Activated T-cell treated with anti-CD3 and anti-CD28 coated beads, Interleukin-2, amount 50 U/mL, for 24 hours (primary cell): ENCODE results near the gene SGMS1.
"Not testable (repeated sequence)": the region's sequence is repeated elsewhere in the genome, so short reads cannot be mapped to it uniquely, and the experiment has no call there.

ENCODE experiments used
- DNase-seq: peaks from one replicate; pipeline ENCODE4 v3.0.0-alpha.2; 2020
- H3K27ac Mint-ChIP-seq: 2 replicates; pipeline ENCODE4 v1.8.0; 2020; ENCODE audit warnings: mild to moderate bottlenecking, mixed read lengths
- H3K27me3 Mint-ChIP-seq: 2 replicates; pipeline ENCODE4 v1.8.0; 2020; ENCODE audit warnings: mixed read lengths
- H3K36me3 Mint-ChIP-seq: 2 replicates; pipeline ENCODE4 v1.8.0; 2020; ENCODE audit warnings: low read depth, mixed read lengths
- H3K4me1 Mint-ChIP-seq: 2 replicates; pipeline ENCODE4 v1.8.0; 2020; ENCODE audit warnings: low read depth, mixed read lengths
- H3K4me3 Mint-ChIP-seq: 2 replicates; pipeline ENCODE4 v1.8.0; 2020; ENCODE audit warnings: mild to moderate bottlenecking, moderate library complexity, mixed read lengths
- H3K9me3 Mint-ChIP-seq: 2 replicates; pipeline ENCODE4 v1.8.0; 2020; ENCODE audit warnings: mixed read lengths

The SGMS1 gene

GRCh38 chr10:50291261-50291850, 332.4 kb downstream of the SGMS1 start:
- H3K4me3 Mint-ChIP-seq, result no peak overlapping the region
- peaks cover 4% of the 10 kb centered on the region for H3K27me3 Mint-ChIP-seq
- H3K36me3 Mint-ChIP-seq, result no peaks in the 10 kb centered on the region
- H3K9me3 Mint-ChIP-seq, result peaks cover 4% of the 10 kb centered on the region
- H3K27ac Mint-ChIP-seq, result no peak overlapping the region
- no peak for DNase-seq
- H3K4me1 Mint-ChIP-seq, result no peaks in the 10 kb centered on the region

GRCh38 chr10:50289196-50289595, 334.6 kb downstream of the SGMS1 start:
- Mint-ChIP-seq H3K27ac (no peak overlapping the region), H3K36me3 (no peaks in the 10 kb centered on the region), H3K4me1 (no peaks in the 10 kb centered on the region), H3K27me3 (peaks cover 7% of the 10 kb centered on the region), H3K9me3 (no peaks in the 10 kb centered on the region), H3K4me3 (no peak overlapping the region)
- no peak for DNase-seq

- no peak for DNase-seq
- H3K27ac Mint-ChIP-seq, result no peak overlapping the region
- peaks cover 18% of the 10 kb centered on the region for H3K27me3 Mint-ChIP-seq
- H3K9me3 Mint-ChIP-seq, result no peaks in the 10 kb centered on the region
- no peaks in the 10 kb centered on the region for H3K36me3 Mint-ChIP-seq
- no peak overlapping the region for H3K4me3 Mint-ChIP-seq
- H3K4me1 Mint-ChIP-seq, result no peaks in the 10 kb centered on the region
These were observed 336.6 kb downstream of the SGMS1 start for GRCh38 chr10:50286996-50287803.

- H3K27me3 Mint-ChIP-seq, result peaks cover 25% of the 10 kb centered on the region
- DNase-seq, result no peak
- no peaks in the 10 kb centered on the region for H3K36me3 Mint-ChIP-seq
- H3K9me3 Mint-ChIP-seq, result no peaks in the 10 kb centered on the region
- no peaks in the 10 kb centered on the region for H3K4me1 Mint-ChIP-seq
- no peak overlapping the region for H3K4me3 Mint-ChIP-seq
- no peak overlapping the region for H3K27ac Mint-ChIP-seq
These were observed 337.2 kb downstream of the SGMS1 start for GRCh38 chr10:50286517-50286916.

- Mint-ChIP-seq H3K9me3 (no peaks in the 10 kb centered on the region), H3K36me3 (no peaks in the 10 kb centered on the region), H3K27ac (no peak overlapping the region), H3K4me3 (no peak overlapping the region), H3K4me1 (no peaks in the 10 kb centered on the region), H3K27me3 (peaks cover 59% of the 10 kb centered on the region)
- no peak for DNase-seq
These were observed 341.7 kb downstream of the SGMS1 start for GRCh38 chr10:50281967-50282522.

GRCh38 chr10:50281210-50281966, 342.4 kb downstream of the SGMS1 start:
- Mint-ChIP-seq H3K4me1 (no peaks in the 10 kb centered on the region), H3K27ac (no peak overlapping the region), H3K36me3 (no peaks in the 10 kb centered on the region), H3K27me3 (peaks cover 62% of the 10 kb centered on the region), H3K9me3 (no peaks in the 10 kb centered on the region), H3K4me3 (no peak overlapping the region)
- DNase-seq, result no peak

GRCh38 chr10:50280049-50280841, 343.5 kb downstream of the SGMS1 start:
- H3K36me3 Mint-ChIP-seq, result no peaks in the 10 kb centered on the region
- H3K4me1 Mint-ChIP-seq, result no peaks in the 10 kb centered on the region
- H3K27ac Mint-ChIP-seq, result no peak overlapping the region
- H3K9me3 Mint-ChIP-seq, result no peaks in the 10 kb centered on the region
- H3K4me3 Mint-ChIP-seq, result no peak overlapping the region
- H3K27me3 Mint-ChIP-seq, result peaks cover 65% of the 10 kb centered on the region
- no peak for DNase-seq

GRCh38 chr10:50279489-50279888, 344.3 kb downstream of the SGMS1 start:
- H3K4me1 Mint-ChIP-seq, result no peaks in the 10 kb centered on the region
- no peak for DNase-seq
- H3K27ac Mint-ChIP-seq, result no peak overlapping the region
- peaks cover 67% of the 10 kb centered on the region for H3K27me3 Mint-ChIP-seq
- no peak overlapping the region for H3K4me3 Mint-ChIP-seq
- no peaks in the 10 kb centered on the region for H3K36me3 Mint-ChIP-seq
- no peaks in the 10 kb centered on the region for H3K9me3 Mint-ChIP-seq

GRCh38 chr10:50275650-50276235, 348.0 kb downstream of the SGMS1 start:
- peaks cover 38% of the 10 kb centered on the region for H3K27me3 Mint-ChIP-seq
- H3K4me3 Mint-ChIP-seq, result no peak overlapping the region
- H3K4me1 Mint-ChIP-seq, result no peaks in the 10 kb centered on the region
- DNase-seq, result peak; percentile 44
- no peaks in the 10 kb centered on the region for H3K36me3 Mint-ChIP-seq
- H3K27ac Mint-ChIP-seq, result no peak overlapping the region
- H3K9me3 Mint-ChIP-seq, result no peaks in the 10 kb centered on the region

- Mint-ChIP-seq H3K27ac (no peak overlapping the region), H3K36me3 (no peaks in the 10 kb centered on the region), H3K4me3 (no peak overlapping the region), H3K4me1 (no peaks in the 10 kb centered on the region), H3K27me3 (peaks cover 13% of the 10 kb centered on the region), H3K9me3 (no peaks in the 10 kb centered on the region)
- no peak for DNase-seq
These were observed 351.2 kb downstream of the SGMS1 start for GRCh38 chr10:50272531-50272930.

- Mint-ChIP-seq H3K4me1 (no peaks in the 10 kb centered on the region), H3K27me3 (peaks cover 11% of the 10 kb centered on the region), H3K27ac (no peak overlapping the region), H3K36me3 (no peaks in the 10 kb centered on the region), H3K9me3 (no peaks in the 10 kb centered on the region), H3K4me3 (no peak overlapping the region)
- DNase-seq, result no peak
These were observed 352.0 kb downstream of the SGMS1 start for GRCh38 chr10:50271564-50272250.

- H3K4me3 Mint-ChIP-seq, H3K27ac Mint-ChIP-seq, H3K9me3 Mint-ChIP-seq, H3K36me3 Mint-ChIP-seq, H3K4me1 Mint-ChIP-seq, DNase-seq: not testable (repeated sequence)
- peaks cover 33% of the 10 kb centered on the region for H3K27me3 Mint-ChIP-seq
These were observed 355.9 kb downstream of the SGMS1 start for GRCh38 chr10:50267877-50268276.

- peaks cover 14% of the 10 kb centered on the region for H3K4me1 Mint-ChIP-seq
- DNase-seq, H3K36me3 Mint-ChIP-seq, H3K9me3 Mint-ChIP-seq, H3K4me3 Mint-ChIP-seq, H3K27ac Mint-ChIP-seq: not testable (repeated sequence)
- peaks cover 62% of the 10 kb centered on the region for H3K27me3 Mint-ChIP-seq
These were observed 361.1 kb downstream of the SGMS1 start for GRCh38 chr10:50262625-50263024.
